HL-60 (cell line): Measurements from ENCODE around the gene PRDX1.
A peak's percentile ranks its signal among the peaks of the same experiment; 100 is the strongest.
"Not testable (repeated sequence)": the region's sequence is repeated elsewhere in the genome, so short reads cannot be mapped to it uniquely, and the experiment has no call there.

Source experiments
- DNase-seq, 2 experiments: peaks; one replicate each; pipeline ENCODE4 v3.0.0-alpha.2; 2010 to 2020; ENCODE audit warnings: low read depth in 1 of 2, low spot score in 1 of 2
- H3K27ac ChIP-seq: fragments of 250-450 bp; sonication (Bioruptor Pico); replicated peaks from 2 replicates; pipeline ENCODE4 v1.5.1; 2020; ENCODE audit warnings: mild to moderate bottlenecking, moderate library complexity
- H3K27me3 ChIP-seq: fragments of 250-450 bp; sonication (Bioruptor Pico); 2 replicates; pipeline ENCODE4 v1.5.1; 2021; ENCODE audit warnings: mild to moderate bottlenecking, moderate library complexity; ENCODE audit not compliant: insufficient read depth, poor library complexity, severe bottlenecking
- H3K4me3 ChIP-seq: replicated peaks from 2 replicates; pipeline ENCODE4 v1.5.1; 2011; ENCODE audit warnings: mild to moderate bottlenecking, control low read depth, low read length; ENCODE audit not compliant: insufficient read depth
- GABPA ChIP-seq: IDR thresholded peaks from 2 replicates; pipeline ENCODE4 v1.6.1; 2012; ENCODE audit warnings: low read depth
- POLR2AphosphoS5 ChIP-seq: IDR thresholded peaks from 2 replicates; pipeline ENCODE4 v1.6.1; 2012; ENCODE audit warnings: low read depth
- SPI1 ChIP-seq: IDR thresholded peaks from 2 replicates; pipeline ENCODE4 v1.6.1; 2012; ENCODE audit warnings: low read depth, mild to moderate bottlenecking, borderline replicate concordance
- TF ChIP-seq, protein P1 (sequence below): IDR thresholded peaks from 2 replicates; pipeline ENCODE4 v1.6.1; 2012; ENCODE audit warnings: low read depth; ENCODE audit not compliant: insufficient replicate concordance
- TF ChIP-seq, protein P2 (sequence below): IDR thresholded peaks from one replicate; pipeline ENCODE4 v1.5.1; 2011; ENCODE audit warnings: low read length, control low read depth, inconsistent platforms; ENCODE audit not compliant: insufficient read depth

Gene PRDX1

DNA sequence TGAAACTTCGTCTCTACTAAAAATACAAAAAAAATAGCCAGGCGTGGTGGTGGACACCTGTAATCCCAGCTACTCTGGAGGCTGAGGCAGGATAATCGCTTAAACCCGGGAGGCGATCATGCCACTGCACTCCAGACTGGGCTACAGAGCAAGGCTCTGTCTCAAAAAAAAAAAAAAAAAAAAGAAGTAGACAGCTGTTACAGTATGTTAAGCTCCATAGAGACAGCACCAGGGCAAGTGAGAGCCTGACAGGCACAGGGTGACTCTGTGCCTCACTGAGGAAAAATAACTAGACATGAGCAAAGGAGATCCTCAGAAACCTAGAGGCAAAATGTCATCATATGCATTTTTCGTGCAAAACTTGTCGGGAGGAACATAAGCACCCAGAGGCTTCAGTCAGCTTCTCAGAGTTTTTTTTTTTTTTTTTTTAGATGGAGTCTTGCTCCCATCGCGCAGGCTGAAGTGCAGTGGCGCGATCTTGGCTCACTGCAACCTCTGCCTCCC lies 9.0 kb upstream of the PRDX1 start:
- TF ChIP-seq SPI1 (no peak), POLR2AphosphoS5 (no peak), GABPA (no peak)
- TF ChIP-seq, protein P1, sequence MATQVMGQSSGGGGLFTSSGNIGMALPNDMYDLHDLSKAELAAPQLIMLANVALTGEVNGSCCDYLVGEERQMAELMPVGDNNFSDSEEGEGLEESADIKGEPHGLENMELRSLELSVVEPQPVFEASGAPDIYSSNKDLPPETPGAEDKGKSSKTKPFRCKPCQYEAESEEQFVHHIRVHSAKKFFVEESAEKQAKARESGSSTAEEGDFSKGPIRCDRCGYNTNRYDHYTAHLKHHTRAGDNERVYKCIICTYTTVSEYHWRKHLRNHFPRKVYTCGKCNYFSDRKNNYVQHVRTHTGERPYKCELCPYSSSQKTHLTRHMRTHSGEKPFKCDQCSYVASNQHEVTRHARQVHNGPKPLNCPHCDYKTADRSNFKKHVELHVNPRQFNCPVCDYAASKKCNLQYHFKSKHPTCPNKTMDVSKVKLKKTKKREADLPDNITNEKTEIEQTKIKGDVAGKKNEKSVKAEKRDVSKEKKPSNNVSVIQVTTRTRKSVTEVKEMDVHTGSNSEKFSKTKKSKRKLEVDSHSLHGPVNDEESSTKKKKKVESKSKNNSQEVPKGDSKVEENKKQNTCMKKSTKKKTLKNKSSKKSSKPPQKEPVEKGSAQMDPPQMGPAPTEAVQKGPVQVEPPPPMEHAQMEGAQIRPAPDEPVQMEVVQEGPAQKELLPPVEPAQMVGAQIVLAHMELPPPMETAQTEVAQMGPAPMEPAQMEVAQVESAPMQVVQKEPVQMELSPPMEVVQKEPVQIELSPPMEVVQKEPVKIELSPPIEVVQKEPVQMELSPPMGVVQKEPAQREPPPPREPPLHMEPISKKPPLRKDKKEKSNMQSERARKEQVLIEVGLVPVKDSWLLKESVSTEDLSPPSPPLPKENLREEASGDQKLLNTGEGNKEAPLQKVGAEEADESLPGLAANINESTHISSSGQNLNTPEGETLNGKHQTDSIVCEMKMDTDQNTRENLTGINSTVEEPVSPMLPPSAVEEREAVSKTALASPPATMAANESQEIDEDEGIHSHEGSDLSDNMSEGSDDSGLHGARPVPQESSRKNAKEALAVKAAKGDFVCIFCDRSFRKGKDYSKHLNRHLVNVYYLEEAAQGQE = no peak
- TF ChIP-seq, protein P2, sequence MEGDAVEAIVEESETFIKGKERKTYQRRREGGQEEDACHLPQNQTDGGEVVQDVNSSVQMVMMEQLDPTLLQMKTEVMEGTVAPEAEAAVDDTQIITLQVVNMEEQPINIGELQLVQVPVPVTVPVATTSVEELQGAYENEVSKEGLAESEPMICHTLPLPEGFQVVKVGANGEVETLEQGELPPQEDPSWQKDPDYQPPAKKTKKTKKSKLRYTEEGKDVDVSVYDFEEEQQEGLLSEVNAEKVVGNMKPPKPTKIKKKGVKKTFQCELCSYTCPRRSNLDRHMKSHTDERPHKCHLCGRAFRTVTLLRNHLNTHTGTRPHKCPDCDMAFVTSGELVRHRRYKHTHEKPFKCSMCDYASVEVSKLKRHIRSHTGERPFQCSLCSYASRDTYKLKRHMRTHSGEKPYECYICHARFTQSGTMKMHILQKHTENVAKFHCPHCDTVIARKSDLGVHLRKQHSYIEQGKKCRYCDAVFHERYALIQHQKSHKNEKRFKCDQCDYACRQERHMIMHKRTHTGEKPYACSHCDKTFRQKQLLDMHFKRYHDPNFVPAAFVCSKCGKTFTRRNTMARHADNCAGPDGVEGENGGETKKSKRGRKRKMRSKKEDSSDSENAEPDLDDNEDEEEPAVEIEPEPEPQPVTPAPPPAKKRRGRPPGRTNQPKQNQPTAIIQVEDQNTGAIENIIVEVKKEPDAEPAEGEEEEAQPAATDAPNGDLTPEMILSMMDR = no peak
- Histone ChIP-seq H3K27ac (no peak overlapping the region), H3K27me3 (no peaks in the 10 kb centered on the region), H3K4me3 (no peak overlapping the region)
- DNase-seq = no peak

DNA sequence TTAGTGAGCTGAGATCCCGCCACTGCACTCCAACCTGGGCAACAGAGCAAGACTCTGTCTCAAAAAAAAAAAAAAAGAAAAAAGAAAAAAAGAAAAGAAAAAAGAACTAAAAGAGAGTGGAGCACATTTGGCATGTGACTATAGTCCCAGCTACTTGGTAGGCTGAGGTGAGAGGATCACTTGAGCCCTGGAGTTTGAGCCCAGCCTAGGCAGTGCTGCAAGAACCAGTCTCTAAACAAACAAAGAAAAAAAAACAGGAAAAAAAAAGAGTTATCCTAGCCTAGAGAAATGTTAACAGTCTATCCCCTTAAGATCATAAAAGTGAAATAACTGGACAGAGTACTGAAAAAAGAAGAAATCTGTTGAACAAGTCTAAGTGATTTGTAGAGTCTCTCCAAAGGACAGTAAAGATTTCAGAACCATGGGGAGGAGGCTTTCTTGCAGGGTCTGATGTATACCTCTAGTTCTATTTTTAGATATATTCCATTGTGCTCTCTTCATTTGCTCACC lies 4.5 kb upstream of the PRDX1 start:
- no peak for DNase-seq
- no peak overlapping the region for H3K27ac ChIP-seq
- TF ChIP-seq POLR2AphosphoS5 (no peak), GABPA (no peak), SPI1 (no peak)
- TF ChIP-seq, protein P2 = no peak
- TF ChIP-seq, protein P1 = no peak
- no peak overlapping the region for H3K4me3 ChIP-seq
- no peaks in the 10 kb centered on the region for H3K27me3 ChIP-seq

- not testable (repeated sequence) for H3K27ac ChIP-seq, DNase-seq, H3K4me3 ChIP-seq, H3K27me3 ChIP-seq
Observed at GRCh38 chr1:45523975-45524374, 2.3 kb upstream of the PRDX1 start.

DNA sequence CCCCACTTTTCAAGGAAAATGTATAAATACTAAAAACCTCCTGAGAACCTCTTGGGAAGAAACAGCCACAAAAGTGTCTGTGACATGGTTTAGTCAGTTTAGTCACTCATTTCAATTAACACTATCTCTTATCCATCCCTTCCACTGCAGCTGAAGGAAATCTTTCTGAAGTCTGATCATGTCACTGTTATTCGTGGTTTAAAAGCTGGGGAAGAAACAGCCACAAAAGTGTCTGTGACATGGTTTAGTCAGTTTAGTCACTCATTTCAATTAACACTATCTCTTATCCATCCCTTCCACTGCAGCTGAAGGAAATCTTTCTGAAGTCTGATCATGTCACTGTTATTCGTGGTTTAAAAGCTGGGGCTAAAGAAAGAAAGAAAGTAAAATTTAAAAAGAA lies 1.8 kb upstream of the PRDX1 start:
- not testable (repeated sequence) for H3K4me3 ChIP-seq, H3K27ac ChIP-seq, H3K27me3 ChIP-seq, DNase-seq

DNA sequence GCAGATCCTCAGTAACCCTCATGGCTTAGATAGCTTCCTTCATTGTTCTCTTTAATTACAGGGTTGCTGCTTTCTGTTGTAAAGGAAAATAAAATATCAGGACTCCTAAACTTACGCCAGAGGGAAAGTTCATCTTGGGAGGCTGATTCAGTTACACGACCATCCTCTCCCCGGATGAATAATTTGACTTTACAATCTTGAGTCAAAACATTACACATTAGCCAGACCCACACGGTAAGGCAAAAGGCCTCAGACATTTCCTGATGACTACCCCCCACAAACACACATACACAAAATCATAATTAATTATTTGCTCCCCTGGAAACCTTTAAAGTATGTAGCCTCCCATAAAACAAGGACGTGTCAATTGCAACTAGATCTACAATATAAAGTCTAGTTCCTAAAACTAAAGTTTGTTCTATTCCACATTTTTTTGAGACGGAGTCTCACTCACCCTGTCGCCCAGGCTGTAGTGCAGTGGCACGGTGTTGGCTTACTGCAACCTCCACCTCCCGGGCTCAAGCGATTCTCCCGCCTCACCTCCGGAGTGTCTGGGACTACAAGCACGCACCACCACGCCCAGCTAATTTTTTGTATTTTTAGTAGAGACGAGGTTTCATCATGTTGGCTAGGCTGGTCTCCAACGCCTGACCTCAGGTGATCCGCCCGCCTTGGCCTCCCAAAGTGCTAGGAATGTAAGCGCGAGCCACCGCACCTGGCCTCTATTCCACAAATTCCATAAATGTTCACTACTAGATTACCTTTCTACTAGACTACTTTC lies 830 bp upstream of the PRDX1 start:
- no peak for DNase-seq
- Histone ChIP-seq H3K27ac (peak overlapping the region; percentile 91), H3K4me3 (peak overlapping the region; percentile 96), H3K27me3 (no peaks in the 10 kb centered on the region)
- TF ChIP-seq SPI1 = no peak

GRCh38 chr1:45519774-45520173 lies 1.9 kb downstream of the PRDX1 start:
- not testable (repeated sequence) for H3K27me3 ChIP-seq, H3K27ac ChIP-seq, DNase-seq, H3K4me3 ChIP-seq
